SH-SY5Y (cell line): ENCODE measurements around the gene IPO13.

Experiments used
- GATA2 ChIP-seq: IDR thresholded peaks from 2 replicates; pipeline ENCODE4 v1.6.1; 2011; ENCODE audit warnings: mild to moderate bottlenecking, low read depth, low read length
- GATA3 ChIP-seq: IDR thresholded peaks from 2 replicates; pipeline ENCODE4 v1.6.1; 2011; ENCODE audit warnings: low read depth, mild to moderate bottlenecking, low read length, moderate library complexity

GRCh38 chr1:44016041-44016889 is 69.5 kb downstream of the IPO13 start:
- no peak for TF ChIP-seq GATA3
- no peak for TF ChIP-seq GATA2
